DND-41 (cell line): ENCODE measurements around the gene FOXO3.

ENCODE experiments used
- EZH2 ChIP-seq: IDR thresholded peaks from 3 replicates; pipeline ENCODE4 v1.6.1; 2012; ENCODE audit warnings: borderline replicate concordance, low read depth, mild to moderate bottlenecking, moderate library complexity, low read length, inconsistent platforms; ENCODE audit not compliant: severe bottlenecking
- TF ChIP-seq, protein P1 (sequence below): IDR thresholded peaks from 2 replicates; pipeline ENCODE4 v1.5.1; 2012; ENCODE audit warnings: borderline replicate concordance, low read length, moderate library complexity, mild to moderate bottlenecking; ENCODE audit not compliant: poor library complexity, severe bottlenecking; ENCODE audit errors: extremely low read depth

DNA sequence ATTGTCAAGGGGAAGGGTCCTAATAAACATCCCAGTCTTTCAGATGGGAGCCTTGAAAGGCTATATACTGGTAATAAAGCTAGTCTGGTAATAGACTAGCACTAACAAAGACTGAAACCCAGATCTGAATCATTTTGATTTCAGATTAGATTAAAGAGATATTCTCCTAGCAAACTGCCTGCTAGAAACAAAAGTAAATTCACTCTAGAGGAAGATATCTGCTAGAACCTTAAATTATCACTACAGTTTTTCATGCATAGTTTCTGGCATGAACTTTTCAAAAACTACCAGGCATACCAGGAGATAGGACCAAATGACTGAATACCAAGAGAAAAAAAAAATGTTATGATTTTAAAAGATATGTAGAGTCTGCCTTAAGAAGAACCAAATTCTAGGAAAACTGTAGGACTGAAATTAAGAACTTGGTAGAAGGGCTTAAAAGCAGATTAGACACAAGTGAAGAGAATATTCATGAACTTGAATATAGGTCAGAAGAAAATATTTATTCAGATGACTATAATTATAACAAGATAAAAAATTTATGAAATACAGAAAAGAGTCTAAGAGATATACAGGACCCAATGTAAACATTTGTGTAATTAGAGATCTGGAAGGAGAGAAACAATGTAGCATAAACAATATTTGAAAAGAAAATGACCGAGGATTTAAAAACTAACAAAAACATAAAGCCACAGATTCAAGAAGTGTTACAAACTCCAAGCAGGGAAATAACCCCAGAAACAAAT lies 141.6 kb downstream of the FOXO3 start:
- TF ChIP-seq, protein P1, sequence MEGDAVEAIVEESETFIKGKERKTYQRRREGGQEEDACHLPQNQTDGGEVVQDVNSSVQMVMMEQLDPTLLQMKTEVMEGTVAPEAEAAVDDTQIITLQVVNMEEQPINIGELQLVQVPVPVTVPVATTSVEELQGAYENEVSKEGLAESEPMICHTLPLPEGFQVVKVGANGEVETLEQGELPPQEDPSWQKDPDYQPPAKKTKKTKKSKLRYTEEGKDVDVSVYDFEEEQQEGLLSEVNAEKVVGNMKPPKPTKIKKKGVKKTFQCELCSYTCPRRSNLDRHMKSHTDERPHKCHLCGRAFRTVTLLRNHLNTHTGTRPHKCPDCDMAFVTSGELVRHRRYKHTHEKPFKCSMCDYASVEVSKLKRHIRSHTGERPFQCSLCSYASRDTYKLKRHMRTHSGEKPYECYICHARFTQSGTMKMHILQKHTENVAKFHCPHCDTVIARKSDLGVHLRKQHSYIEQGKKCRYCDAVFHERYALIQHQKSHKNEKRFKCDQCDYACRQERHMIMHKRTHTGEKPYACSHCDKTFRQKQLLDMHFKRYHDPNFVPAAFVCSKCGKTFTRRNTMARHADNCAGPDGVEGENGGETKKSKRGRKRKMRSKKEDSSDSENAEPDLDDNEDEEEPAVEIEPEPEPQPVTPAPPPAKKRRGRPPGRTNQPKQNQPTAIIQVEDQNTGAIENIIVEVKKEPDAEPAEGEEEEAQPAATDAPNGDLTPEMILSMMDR = no peak
- no peak for TF ChIP-seq EZH2
